Kasumi-1 (cell line): ENCODE results near the gene RASD2.
A peak's percentile ranks its signal among the peaks of the same experiment; 100 is the strongest.

Experiments used
- DNase-seq, 2 experiments: peaks; one replicate each; lab custom pipeline; 2025; lab: John Stamatoyannopoulos, UW

RASD2 gene

DNA sequence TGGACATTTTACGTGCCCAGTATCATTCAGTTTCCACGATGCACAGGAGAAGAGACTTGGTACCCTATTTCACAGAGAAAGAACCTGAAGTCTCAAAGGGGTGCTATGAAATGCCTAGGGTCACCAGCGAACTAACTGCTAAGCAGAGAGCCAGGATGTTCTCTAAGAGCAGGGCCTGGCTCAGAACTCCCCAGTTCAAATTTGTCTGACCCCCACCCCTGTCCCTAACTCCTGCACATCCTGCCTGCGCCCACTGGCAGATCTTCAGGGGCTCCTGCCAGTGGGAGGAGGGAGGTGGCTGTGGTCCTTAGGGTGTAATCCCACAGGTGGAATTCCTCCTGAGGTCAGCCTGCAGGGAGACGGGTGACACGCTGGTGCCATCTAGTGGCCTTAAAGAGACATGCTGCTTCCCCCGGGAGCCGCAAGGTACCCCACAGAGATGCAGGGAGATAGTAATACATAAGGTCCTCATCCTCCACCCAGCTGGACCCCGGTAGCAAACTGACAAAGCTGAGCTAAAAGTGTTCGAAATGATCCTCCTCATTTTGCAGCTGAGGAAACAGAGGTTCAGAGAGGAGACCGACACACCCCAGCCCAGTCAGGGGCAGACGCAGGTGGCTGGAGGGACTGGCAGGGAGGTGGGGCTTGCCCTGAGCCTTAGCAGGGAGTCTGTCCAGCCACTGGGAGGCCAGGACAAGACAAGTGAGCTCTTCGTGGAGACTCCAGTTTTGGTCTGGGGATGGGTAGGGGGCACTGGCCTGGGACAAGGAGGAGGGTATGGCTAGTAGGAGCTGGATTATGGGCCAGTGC is 42.4 kb downstream of the RASD2 start:
- DNase-seq = peak; percentile 54 to 71

DNA sequence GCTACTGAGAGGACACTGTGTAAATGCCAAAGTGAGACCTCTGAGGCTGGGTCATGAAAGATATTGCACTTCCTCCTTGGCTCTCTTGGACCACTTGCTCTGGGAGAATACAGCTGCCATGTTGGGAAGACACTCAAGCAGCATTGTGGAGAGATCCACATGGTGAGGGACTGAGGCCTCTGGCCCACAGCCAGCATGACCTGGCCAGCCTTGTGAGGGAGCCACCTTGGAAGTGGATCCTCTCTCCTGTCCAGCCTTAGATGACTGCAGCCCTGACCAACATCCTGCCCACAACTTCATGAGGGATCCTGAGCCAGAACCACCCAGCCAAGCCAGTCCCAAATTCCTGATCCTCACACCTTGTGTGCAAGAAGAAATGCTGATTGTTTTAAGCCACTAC is 46.1 kb downstream of the RASD2 start:
- no peak for DNase-seq

DNA sequence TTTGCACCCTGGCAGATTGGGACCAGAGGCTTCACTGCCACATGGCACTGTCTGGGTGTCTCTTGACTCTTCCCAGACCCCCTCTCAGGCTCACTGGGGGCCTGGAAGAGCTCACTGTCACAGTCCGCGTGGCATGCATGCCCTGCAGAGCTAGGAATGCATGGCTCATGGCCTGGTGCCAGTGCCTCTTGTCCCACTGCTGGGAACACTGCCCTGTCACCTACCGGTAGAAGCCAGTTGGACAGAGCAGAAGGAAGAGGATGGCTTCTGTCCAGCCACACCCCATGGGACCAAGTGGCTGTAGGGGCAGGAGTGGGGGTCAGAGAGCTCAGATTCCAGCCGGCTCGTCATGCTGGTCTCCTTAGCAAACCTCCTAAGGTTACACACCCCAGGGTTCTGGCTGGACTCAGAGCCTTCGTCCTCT is 46.8 kb downstream of the RASD2 start:
- DNase-seq = no peak

DNA sequence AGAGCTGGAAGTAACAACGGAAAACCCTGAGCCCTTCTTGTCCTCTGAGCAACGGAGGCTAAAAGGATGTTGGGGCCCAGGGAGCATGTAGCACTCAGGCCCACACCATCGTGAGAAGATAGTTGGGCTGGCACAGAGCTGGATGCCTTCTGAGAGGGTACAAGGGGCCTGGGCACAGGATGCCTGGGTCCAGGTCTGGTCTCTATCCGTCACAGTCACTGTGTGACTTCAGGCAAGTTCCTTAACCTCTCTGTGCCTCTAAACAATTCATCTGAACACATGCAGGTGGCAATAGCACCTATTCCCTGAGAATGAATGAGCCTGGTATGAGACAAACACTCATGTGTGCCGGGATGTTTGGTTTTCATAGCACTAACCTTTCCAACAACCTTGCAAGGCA is 47.3 kb downstream of the RASD2 start:
- DNase-seq = no peak

DNA sequence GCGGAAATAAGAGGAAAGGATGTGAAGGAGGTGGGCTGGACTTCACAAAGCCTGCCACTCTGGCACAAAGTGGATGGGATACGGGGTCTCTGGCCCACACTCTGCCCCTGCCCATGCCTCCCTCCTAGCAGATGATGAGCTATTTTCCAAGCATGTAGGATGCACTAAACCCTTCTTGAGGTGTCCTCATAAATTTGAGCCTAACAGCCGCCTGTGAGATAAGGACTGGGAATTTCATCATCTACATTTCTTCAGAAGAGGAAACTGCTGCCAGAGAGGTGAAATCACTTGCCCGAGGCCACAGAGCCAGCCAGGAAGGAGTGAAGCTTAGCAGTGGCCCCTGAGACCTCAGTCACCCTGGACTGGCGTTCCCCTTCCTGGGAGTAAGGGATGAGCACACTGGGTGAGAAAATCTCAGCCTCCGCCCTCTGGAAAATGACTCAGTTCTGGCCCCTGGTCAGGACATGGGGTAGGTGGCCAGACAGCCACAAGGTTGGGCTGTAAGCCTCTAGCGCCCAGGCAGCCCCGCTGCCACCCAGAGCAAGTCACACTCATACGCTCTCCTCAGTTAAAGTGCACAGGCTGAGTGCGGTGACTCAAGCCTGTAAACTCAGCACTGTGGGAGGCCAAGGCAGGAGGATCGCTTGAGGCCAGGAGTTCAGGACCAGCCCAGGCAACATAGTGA is 48.6 kb downstream of the RASD2 start:
- peak; percentile 4 to 16 for DNase-seq

DNA sequence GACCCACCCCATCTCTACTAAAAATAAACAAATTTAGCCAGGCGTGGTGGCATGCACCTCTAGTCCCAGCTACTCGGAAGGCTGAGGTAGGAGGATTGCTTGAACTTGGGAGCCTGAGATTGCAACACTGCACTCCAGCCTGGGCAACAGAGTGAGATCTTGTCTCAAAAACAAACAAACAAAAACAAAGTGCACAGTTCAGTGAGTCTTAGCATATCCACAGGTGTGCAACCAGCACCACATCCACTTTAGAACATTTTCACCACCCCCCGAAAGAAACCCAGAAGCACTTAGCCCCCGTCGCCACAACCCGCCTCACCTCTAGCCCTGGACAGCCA is 49.1 kb downstream of the RASD2 start:
- no peak for DNase-seq

DNA sequence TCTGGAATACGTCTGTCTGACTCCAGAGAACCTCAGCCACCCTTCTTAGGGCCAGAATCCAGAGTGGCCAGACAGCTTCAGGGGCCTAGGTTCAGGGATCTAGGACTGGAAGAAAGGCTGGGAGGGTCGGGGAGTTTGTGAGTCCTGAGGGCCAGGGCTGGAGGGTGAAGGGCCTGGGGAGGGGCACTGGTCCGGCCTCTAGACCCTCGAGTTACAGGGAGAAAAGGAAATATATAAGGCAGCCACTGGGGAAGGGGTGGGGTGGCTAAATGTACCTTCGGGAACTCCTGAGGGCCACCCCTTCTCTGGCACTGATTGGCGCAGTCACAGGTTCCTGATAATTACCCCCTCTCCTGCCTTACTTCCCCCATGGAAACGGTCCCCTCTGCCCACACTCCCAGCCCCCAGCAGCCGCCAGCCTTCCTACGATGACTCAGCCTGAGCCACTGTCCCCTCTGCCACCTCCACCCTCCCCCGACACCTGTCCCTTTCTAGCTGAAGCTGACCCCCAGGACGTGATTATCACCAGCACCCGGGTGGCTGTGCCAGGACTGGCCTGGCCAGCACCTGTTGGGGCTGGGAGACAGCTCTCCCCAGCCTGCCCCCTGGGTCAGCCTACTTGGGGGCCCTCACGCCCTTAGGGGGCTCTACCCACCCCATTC is 50.1 kb downstream of the RASD2 start:
- DNase-seq = no peak

DNA sequence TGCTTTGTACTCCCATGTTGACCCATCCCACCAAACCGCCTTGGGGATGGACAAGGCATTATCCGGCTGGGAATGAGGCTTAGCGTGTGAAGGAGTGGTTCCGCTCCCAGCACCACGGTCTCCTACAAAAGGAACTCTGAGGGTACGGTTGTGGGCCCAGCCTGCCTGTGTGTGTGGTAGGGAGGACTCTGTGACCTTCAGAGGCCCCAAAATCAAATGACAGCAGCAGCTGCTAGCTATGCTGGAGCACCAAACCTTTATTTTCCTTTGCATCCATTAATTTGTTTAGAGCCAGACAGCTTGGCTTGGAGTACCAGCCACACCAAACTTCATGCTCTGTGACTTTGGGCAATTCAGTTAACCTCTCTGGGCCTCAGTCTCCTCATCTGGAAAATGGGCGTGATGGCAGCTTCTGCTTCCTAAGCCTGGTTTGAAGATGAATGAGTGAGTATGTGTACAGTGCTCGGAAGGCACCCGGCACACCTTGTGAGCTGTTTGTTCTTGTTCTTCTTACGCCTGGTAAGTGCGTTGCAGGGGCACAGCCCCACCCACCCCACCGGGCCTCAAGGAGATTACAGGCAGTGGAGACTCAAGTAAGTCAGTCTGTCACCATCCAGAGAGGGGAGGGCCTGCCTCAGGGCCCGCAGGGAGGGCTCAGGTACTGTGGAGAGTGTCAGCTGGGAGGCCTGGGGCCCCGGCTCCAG is 51.2 kb downstream of the RASD2 start:
- DNase-seq = no peak

DNA sequence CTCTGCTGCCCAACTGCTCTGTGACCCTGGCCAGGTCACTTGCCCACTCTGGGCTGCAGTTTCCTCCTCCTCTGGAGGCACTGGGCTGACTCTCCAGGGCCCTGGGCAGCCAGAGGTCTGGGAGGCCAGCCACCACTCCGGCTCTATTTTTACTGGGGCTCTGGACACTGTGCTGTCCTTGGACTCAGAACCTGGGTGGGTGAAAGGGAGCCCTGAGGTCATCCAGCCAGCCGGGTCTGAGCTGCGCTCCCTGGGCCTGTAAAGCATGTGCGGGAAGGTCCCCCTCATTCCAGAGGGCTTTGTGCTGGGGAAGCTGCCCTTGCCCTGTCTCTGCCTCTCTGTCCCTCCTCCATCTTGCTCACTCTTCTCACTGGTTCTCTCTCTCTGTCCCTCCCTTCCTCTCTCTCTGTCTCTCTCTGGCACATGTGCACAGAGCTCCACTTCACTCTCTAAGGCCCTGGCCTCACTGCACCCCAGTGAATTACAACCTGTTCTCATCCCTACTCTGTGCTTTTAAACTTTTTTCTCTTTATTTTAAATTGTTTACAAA is 51.9 kb downstream of the RASD2 start:
- no peak for DNase-seq

DNA sequence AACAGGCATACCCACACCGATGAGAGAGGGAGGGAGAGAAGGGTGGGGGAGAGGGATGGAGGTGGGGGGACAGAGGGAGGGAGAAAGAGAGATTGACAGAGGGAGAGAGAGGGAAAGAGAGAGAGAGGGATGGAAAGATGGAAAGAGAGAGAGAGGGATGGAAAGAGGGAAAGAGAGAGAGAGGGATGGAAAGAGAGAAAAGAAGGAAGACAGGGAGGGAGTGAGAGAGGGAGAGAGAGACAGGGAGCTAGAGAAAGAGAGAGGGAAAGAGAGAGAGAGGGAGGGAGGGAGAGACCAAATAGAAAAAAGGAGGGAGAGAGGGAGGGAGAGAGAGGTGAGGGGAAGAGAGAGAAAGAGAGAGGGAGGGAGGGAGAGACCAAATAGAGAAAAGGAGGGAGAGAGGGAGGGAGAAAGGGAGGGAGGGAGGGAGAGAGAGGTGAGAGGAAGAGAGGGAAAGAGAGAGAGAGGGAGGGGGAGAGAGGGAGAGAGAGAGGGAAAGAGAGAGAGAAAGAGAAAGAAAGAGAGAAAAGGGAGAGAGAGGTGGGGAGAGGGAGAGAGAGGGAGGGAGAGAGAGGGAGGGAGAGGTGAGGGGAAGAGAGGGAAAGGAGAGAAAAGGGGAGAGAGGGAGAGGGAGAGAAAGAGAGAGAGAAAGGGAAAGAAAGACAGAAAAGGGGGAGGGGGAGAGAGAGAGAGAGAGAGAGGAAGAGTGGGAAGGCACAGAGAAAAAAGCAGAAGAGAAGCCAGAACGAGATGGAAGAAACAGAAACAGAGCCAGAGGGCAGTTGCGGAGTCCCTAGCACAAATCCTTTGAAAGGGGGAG is 52.6 kb downstream of the RASD2 start:
- no peak for DNase-seq

DNA sequence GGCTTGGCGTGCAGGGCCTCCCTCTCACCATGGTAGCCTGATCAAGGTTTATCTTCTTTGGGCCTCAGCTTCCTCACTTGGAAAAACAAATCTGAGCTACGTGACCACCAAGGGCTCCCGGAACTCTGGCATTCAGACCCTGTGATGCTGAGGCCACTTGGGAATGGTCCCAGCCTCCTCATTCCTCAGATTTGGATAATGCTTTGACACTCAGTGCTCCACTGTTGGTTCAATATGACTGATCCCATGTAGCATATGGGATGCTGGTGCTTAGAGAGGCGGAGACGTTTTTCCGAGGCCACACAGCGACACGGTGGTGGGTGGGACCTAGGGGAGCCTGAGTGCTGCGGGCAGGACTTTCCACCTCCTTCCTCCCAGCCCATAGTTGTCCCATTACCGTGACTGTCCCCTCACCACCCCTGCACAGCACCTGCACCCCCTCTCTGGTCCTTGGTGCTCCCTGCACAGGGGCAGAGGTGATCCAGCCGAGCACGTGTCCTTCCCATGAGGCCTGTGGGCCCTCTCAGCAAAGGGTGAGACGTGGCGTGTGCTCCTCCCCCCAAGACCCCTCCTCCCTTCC is 53.4 kb downstream of the RASD2 start:
- DNase-seq = no peak

DNA sequence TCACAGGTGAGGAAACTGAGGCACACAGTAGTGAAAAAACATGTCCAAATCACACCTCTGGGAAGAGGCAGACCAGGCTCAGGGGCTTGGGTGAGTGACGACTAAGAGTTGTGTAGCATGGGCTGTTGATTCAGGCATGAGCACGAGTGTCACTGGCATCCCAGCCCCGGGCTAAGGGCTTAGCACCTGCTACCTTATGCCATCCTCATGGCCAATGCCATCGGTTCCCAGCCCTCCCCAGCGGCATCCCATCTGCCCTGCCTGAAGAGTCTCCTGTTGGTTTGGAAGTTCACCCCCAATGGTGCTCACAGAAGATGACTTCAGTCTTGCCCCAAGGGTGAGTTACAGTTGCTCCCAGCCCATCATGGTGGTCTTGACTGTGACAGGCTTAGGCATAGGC is 54.1 kb downstream of the RASD2 start:
- no peak for DNase-seq

DNA sequence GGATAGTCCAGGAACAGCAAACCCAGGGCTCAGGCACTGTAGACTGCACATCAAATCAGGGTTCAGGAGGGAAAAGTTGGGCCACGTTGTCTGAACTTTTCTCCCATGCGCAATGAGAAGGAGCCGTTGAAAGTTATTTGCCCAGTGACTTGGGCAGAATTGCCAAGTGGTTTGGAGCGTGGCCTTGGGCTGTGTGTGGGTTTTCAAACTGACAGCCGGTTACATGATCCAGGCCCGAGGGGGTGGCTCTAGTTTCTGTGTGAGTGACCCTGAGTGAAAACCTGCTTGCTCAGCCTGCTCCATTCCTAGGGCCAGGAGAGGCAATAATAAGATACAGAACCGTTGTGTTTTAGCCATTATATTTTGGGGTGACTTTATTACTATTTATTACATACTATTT is 56.2 kb downstream of the RASD2 start:
- DNase-seq = no peak

DNA sequence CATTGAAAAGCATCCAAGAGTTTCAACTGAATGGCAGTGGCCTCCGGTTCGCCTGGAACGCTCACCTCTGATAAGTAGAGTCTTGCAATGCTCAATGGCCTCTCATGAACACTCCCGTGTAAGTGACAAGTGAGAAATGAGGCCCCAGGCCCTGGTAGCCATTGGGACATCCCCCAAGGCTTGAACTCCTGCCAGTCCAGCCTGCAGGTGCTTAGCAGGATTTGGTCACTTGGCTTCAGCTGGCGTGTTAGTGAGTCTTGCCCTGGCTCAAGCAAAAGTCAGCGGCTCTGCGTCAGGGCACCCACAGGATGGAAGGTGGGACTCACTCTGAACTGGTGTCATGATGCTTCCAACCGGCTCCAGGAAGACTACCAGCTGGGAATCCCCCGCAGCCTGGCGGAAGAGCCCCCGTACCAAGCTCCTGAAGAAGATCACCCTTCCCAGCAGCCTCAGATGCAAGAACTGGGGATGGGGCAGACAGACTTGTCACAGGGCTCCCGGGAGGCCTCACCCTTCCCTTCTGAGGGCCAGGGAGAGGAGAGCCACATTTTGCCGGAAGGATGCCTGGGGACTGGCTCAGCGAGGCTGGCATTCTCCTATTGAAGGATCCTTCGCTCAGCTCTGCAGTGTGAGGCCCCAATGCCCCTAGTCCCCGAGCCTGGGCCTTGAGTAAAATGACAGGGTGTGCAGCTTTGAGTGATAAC is 57.2 kb downstream of the RASD2 start:
- DNase-seq = no peak

DNA sequence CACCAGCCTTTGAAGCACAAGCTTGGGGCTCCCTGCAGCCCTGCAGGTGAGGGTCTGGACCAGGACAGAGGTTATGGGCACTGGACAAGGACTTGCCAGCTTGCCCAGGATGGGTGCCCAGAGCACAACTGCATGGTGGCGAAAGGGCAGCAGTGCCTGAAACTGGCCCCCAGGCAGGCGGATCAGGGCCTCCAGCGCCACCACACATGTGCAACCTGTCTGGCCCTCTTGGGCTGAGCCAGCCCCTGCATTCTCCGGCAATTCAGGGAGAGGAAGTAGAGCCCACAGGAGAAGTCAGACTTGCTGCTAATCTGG is 57.7 kb downstream of the RASD2 start:
- no peak for DNase-seq

DNA sequence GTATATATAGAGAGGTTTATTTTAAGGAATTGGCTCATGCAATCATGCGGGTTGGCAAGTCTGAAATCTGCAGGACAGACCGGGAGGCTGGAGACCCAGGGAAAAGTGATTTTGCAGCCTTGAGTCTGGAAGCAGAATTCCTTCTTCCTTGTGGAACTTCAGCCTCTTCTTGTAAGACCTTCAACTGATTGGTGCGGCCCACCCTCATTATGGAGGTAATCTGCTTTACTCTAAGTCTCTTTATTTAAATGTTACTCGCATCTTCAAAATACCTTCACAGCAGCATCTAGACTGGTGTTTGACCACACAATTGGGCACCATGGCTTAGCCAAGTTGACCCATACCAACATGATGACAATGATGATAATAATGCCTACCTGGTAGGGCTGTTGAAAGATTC is 58.7 kb downstream of the RASD2 start:
- DNase-seq = no peak

DNA sequence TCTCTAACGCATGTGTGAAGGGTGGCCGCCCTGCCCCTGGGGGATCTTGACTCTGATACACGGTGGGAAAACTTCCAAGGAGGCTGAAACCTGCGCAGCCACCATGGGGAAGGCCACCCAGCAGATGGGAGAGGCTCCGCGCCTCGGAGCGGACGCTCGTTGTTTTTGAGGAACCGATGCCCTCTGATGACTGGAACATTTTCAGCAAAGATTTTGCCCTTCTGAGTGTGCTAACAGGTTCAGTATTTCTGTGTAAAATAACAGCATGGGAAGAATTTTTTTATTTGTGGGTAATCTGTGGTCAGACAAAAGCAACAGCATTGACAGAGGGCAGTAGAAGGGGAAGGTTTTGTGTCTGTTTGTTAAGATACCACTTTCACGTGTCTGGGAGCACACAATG is 59.8 kb downstream of the RASD2 start:
- no peak for DNase-seq

DNA sequence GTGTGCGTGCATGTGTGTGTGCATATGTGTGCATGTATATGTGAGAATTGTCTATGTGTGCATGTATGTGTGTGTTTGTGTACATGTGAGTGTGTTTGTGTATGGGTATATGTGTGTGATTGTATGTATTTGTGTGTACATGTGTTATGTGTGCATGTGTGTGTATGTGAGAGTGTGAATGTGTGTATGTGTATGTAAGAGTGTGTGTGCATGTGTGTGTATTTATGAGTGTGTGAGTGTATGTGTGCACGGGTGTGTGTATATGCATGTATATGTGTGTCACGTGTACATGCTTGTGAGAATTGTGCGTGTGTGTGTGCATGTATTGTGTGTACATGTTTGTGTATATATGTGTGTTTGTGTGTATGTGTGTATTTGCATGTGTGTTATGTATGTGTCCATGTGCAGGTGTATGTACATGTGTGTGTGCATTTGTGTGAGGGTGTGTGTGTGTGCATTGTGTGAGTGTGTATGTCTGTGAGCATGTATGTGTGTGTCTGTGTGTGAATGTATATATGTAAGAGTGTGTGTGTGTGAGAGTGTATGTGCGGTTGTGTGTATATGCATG is 60.5 kb downstream of the RASD2 start:
- DNase-seq = no peak

DNA sequence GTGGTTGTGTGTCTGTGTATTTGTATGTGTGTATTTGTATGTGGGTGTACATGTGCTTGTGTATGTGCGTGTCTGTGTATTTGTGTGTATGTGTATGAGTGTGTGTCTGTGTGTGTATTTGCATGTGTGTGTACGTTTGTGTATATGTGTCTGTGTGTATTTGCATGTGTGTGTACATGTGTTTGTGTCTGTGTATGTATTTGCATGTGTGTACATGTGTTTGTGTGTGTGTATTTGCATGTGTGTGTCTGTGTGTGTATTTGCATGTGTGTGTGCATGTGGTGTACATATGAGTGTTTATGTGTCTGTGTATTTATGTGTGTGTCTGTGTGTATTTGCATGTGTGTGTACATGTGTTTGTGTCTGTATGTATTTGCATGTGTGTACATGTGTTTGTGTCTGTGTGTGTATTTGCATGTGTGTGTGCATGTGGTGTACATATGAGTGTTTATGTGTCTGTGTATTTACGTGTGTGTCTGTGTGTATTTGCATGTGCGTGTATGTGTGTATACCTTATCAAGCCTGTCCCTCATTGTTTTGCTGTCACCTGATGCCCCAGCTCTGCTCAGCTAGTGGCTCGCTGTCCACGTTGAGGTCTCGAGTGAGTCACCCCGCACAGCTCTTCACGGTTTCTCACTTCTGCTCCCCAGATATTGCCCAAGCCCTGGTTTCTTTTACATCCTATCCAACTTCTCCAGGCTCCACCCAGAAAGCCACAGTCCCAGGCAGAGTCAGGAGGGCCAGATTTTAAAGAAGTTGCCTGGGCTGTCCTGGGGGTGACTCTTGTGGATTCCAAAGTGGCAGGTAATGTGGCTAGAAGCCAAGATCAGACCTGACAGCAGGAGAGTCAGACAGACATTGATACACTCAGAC is 61.3 kb downstream of the RASD2 start:
- DNase-seq = peak; percentile 37 to 46
